Ramos (cell line): ENCODE data around the gene HMCN1.
"Not testable (repeated sequence)": the region's sequence is repeated elsewhere in the genome, so short reads cannot be mapped to it uniquely, and the experiment has no call there.

Experiments
- in situ Hi-C: fragments of 300-500 bp; cut with MboI; formaldehyde crosslinking; loops from one replicate; pipeline ENCODE4 v1.14.3; 2022; ENCODE audit warnings: low sequenced_read_pairs; ENCODE audit not compliant: unreplicated experiment

Gene HMCN1

DNA sequence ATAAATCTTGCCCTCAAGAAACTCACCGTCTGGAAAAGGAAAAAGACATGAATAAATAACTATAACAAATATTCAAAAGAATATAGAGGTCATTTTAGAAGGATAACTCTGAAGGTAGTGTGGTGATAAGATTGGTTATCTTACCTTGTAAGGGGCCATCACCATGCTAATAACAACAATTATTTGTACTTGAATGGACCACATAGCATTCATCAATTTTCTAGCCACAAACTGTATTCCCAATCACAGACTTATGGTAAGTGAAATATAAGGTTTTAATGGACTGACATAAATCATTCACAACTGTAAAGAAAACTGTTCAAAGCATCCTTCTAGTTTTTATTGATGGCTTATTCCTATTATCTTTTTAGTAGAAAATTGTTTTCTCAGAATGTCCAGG, 57.8 kb downstream of the HMCN1 start:
- in situ Hi-C loops, result no loop called here

GRCh38 chr1:185794495-185794894, 60.3 kb downstream of the HMCN1 start:
- in situ Hi-C loops, result not testable (repeated sequence)

DNA sequence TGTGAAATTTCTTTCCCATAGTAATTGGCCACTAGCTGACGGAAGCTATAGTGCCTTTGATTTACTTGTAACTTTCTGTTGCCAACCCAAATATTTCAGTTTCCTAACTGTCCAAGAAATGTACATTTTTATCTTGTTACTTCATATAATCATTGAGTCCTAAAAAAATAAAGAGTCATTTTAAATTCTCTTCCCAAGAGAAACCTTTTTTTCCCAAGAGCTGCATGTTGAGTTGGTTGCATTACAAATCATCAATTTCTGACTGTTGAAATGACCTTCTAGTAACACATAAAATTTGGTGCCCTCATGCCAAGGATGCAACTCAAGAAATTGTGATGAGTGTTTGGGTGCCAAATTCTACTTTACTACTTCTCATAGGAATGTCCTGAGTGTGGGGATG, 61.0 kb downstream of the HMCN1 start:
- in situ Hi-C loops, result no loop called here

- in situ Hi-C loops, result no loop called here
These were observed 64.3 kb downstream of the HMCN1 start for GRCh38 chr1:185798505-185798904.

- in situ Hi-C loops, result no loop called here
These were observed 69.0 kb downstream of the HMCN1 start for GRCh38 chr1:185803241-185803640.

GRCh38 chr1:185804206-185804605, 70.0 kb downstream of the HMCN1 start:
- in situ Hi-C loops, result no loop called here

GRCh38 chr1:185804608-185805007, 70.4 kb downstream of the HMCN1 start:
- in situ Hi-C loops, result no loop called here

DNA sequence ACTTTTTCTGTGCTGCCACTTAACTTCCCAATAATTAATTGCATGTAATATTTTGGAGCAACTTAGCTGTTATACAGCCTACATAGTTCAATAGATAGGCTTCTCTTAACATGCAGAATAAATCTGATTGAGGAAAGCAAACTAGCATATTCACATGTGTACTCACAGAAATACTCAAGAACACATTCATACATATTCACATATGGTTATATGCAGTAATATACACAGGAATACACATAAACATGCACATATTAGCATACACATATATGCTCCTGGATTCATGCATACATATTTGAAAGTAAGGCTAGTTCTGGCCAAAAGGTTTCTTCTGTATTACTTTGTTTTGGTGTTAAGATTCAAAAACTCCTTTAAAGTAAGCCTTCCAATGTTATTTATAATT, 73.1 kb downstream of the HMCN1 start:
- in situ Hi-C loops, result no loop called here

GRCh38 chr1:185808631-185809030, 74.4 kb downstream of the HMCN1 start:
- in situ Hi-C loops, result no loop called here

GRCh38 chr1:185811073-185811709, 77.0 kb downstream of the HMCN1 start:
- in situ Hi-C loops, result no loop called here

- in situ Hi-C loops, result no loop called here
These were observed 78.7 kb downstream of the HMCN1 start for GRCh38 chr1:185812934-185813333.

GRCh38 chr1:185813401-185813979, 79.3 kb downstream of the HMCN1 start:
- in situ Hi-C loops, result no loop called here

GRCh38 chr1:185816460-185816859, 82.3 kb downstream of the HMCN1 start:
- in situ Hi-C loops, result no loop called here

DNA sequence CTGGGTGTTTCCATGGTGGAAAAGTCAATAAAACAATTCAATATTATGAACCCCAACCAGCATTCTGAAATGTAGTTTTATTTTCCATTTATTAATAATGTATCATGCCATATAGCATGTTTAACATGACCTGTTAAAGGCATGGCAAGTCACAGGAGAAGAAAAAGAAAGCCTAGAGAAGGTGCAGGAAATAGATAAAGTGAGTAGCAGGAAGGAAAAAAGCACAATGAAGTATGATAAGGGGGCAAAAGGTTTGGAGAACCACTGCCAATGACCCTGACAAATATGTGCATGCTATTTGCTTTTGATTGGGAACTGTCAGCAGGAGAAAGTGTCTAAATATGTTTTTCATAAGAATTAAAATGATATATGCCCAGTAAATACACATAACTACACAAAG, 85.6 kb downstream of the HMCN1 start:
- in situ Hi-C loops, result no loop called here

- in situ Hi-C loops, result no loop called here
These were observed 87.6 kb downstream of the HMCN1 start for GRCh38 chr1:185821612-185822385.

DNA sequence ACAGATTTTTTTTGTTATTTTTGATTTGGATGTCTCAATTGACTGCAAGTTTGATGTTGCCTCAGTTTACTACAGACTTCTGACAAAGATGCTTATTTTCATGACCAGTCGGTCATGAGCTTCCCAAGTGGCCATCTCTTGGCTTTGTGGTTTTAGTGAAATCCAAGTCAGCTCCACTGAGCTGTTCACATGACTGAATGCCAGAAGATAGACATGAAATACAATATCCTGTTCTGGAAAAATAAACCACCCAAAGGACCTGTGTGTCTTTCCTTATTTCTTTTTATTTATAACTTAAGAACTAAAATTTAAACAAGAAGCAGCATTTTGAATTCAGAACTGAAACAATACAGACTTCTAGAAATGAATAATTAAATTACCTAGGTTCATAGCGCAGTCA, 89.3 kb downstream of the HMCN1 start:
- in situ Hi-C loops, result no loop called here

GRCh38 chr1:185824106-185824505, 89.9 kb downstream of the HMCN1 start:
- in situ Hi-C loops, result no loop called here

- in situ Hi-C loops, result no loop called here
These were observed 91.4 kb downstream of the HMCN1 start for GRCh38 chr1:185825556-185825955.

- in situ Hi-C loops, result no loop called here
These were observed 100.2 kb downstream of the HMCN1 start for GRCh38 chr1:185834371-185834905.

DNA sequence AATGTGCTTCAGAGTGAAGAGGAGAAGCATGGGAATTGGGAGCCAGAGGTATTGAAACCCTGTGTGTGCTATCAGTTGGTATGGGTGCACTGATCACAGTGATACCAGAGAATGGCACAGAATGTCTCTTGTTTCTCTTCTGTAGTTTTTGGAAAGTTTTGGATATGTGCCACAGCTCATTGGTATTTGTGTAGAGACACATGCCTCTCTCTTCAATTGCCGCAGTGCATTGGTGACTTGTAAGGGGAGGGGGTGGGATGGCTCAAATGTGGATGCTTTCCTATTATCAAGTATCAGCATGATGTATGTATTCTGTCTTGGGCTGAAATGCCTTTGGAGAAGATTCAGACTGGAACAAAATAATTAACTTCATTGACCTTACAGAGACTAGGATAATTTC, 101.0 kb downstream of the HMCN1 start:
- in situ Hi-C loops, result no loop called here

DNA sequence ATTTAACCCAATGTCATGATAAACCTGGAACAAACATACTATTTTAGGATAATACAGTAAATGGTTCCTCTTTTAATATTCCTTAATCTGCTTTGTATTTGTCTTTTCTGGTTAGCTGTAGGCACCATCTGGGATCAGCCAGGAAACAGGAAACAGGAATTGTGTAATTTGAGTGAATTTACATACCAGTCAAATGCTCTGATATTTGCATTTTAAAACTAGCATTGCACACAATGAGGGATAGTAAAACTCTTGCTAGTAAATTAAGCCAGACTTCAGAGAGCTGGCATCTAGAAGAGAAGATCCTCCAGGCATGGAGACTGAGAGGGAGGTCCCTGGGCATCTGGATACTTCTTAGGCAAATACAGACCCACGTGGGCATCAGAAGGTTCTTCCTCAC, 103.5 kb downstream of the HMCN1 start:
- in situ Hi-C loops, result no loop called here
